A549 (cell line): ENCODE results near the gene FREY1. TPM values are rescaled to one million over a fixed set of nuclear protein-coding genes. Genes with fewer than 3 reads are reported as not detected.

Experiments used
- ATAC-seq, 2 experiments: fragments of 200-7000 bp in 1 of 2; fragments of >200 bp in 1 of 2; cut with Nextera tagmentation in 1 of 2; cut with Tn5 transposase in 1 of 2; 3 replicates each; pipeline versions ENCODE4 v1.8.0 to v1.9.1; 2018 to 2020; ENCODE audit warnings: mild to moderate bottlenecking in 1 of 2, moderate library complexity in 1 of 2
- CTCF ChIA-PET: fragments of 300-600 bp; sonication (Branson Sonifier 250); formaldehyde crosslinking; extraction: SDS; loops from one replicate; lab custom pipeline; 2021; ENCODE audit warnings: antibody characterized with exemption, inconsistent platforms; lab: Yijun Ruan, JAX
- POLR2A ChIA-PET: fragments of 350-600 bp; formaldehyde crosslinking; extraction: SDS; loops from one replicate; lab custom pipeline; 2021; ENCODE audit warnings: antibody characterized with exemption, inconsistent platforms; lab: Yijun Ruan, JAX
- DNase-seq, 2 experiments: peaks; one replicate each; pipeline versions ENCODE4 v3.0.0 to v3.0.0-alpha.2; 2011 to 2016; ENCODE audit warnings: low read depth in 1 of 2, low spot score in 1 of 2
- FAIRE-seq: peaks from 2 replicates; lab custom pipeline; 2011; peaks lifted over from hg19 to GRCh38; lab: Jason Lieb, UNC
- H3K27ac ChIP-seq, 2 experiments: fragments of >200 bp; sonication (Bioruptor Twin); formaldehyde crosslinking; 3 replicates each; pipeline ENCODE4 v1.5.1; 2016 to 2017
- H3K4me1 ChIP-seq: fragments of >200 bp; sonication (Bioruptor Twin); formaldehyde crosslinking; 3 replicates; pipeline ENCODE4 v1.6.1; 2016
- H3K4me2 ChIP-seq: fragments of >200 bp; sonication (Bioruptor Twin); formaldehyde crosslinking; 3 replicates; pipeline ENCODE4 v1.6.1; 2016
- H3K4me3 ChIP-seq: fragments of >200 bp; sonication (Bioruptor Twin); formaldehyde crosslinking; 3 replicates; pipeline ENCODE4 v1.5.1; 2016
- H3K9me3 ChIP-seq: fragments of >200 bp; sonication (Bioruptor Twin); formaldehyde crosslinking; 3 replicates; pipeline ENCODE4 v1.6.1; 2016
- ATOH8 ChIP-seq: fragments of 250-450 bp; sonication (Bioruptor Pico); IDR thresholded peaks from 2 replicates; pipeline ENCODE4 v1.5.0; 2020; ENCODE audit warnings: low read depth, mild to moderate bottlenecking, moderate library complexity
- FOSB ChIP-seq: fragments of 250-450 bp; sonication (Bioruptor Pico); IDR thresholded peaks from 2 replicates; pipeline ENCODE4 v1.5.0; 2020; ENCODE audit warnings: mild to moderate bottlenecking, moderate library complexity
- HDAC2 ChIP-seq: fragments of 200-600 bp; sonication (generic); IDR thresholded peaks from 2 replicates; pipeline ENCODE4 v1.6.1; 2016
- HEYL ChIP-seq: fragments of 250-450 bp; sonication (Bioruptor Pico); IDR thresholded peaks from 2 replicates; pipeline ENCODE4 v1.8.0; 2021; ENCODE audit warnings: mild to moderate bottlenecking, moderate library complexity
- HOXA7 ChIP-seq: fragments of 250-450 bp; sonication (Bioruptor Pico); IDR thresholded peaks from 2 replicates; pipeline ENCODE4 v1.5.0; 2020; ENCODE audit warnings: mild to moderate bottlenecking, moderate library complexity
- HOXB13 ChIP-seq: fragments of 250-450 bp; sonication (Bioruptor Pico); IDR thresholded peaks from 2 replicates; pipeline ENCODE4 v1.5.0; 2020; ENCODE audit warnings: low read depth, mild to moderate bottlenecking, moderate library complexity
- HOXB5 ChIP-seq: fragments of 250-450 bp; sonication (Bioruptor Pico); IDR thresholded peaks from 2 replicates; pipeline ENCODE4 v1.5.0; 2020; ENCODE audit warnings: mild to moderate bottlenecking, moderate library complexity
- JUN ChIP-seq, 2 experiments: fragments of >200 bp; sonication (Bioruptor Twin); formaldehyde crosslinking; IDR thresholded peaks; 2 replicates in 1 of 2; 3 replicates in 1 of 2; pipeline ENCODE4 v1.6.1; 2016 to 2017
- JUNB ChIP-seq: fragments of >200 bp; sonication (Bioruptor Twin); formaldehyde crosslinking; IDR thresholded peaks from 2 replicates; pipeline ENCODE4 v1.6.1; 2016
- KDM1A ChIP-seq: fragments of 200-600 bp; sonication (generic); IDR thresholded peaks from 2 replicates; pipeline ENCODE4 v1.6.1; 2016; ENCODE audit warnings: low read depth, mild to moderate bottlenecking
- KDM5A ChIP-seq: fragments of 200-600 bp; sonication (generic); IDR thresholded peaks from 2 replicates; pipeline ENCODE4 v1.6.1; 2016; ENCODE audit warnings: antibody characterized with exemption, mild to moderate bottlenecking
- MAZ ChIP-seq: fragments of 150-350 bp; IDR thresholded peaks from 2 replicates; pipeline ENCODE4 v1.6.1; 2014; ENCODE audit warnings: antibody characterized with exemption, low read depth, low read length, borderline replicate concordance
- PBX3 ChIP-seq: IDR thresholded peaks from 2 replicates; pipeline ENCODE4 v1.6.1; 2012
- PHF8 ChIP-seq: fragments of 200-600 bp; sonication (generic); IDR thresholded peaks from 2 replicates; pipeline ENCODE4 v1.6.1; 2016; ENCODE audit warnings: low read depth, mild to moderate bottlenecking, antibody characterized with exemption, moderate library complexity, borderline replicate concordance
- RCOR1 ChIP-seq: fragments of 150-350 bp; IDR thresholded peaks from 2 replicates; pipeline ENCODE4 v1.6.1; 2014; ENCODE audit warnings: antibody characterized with exemption, low read length, low read depth
- RNF2 ChIP-seq: fragments of 200-600 bp; sonication (generic); IDR thresholded peaks from 2 replicates; pipeline ENCODE4 v1.6.1; 2016; ENCODE audit warnings: low read depth, mild to moderate bottlenecking, antibody characterized with exemption, moderate library complexity, borderline replicate concordance
- TFCP2L1 ChIP-seq: fragments of 250-450 bp; sonication (Bioruptor Pico); IDR thresholded peaks from 2 replicates; pipeline ENCODE4 v1.5.0; 2021; ENCODE audit warnings: mild to moderate bottlenecking
- TP53 ChIP-seq: fragments of 250-450 bp; sonication (Bioruptor Pico); IDR thresholded peaks from 2 replicates; pipeline ENCODE4 v1.5.0; 2021; ENCODE audit warnings: mild to moderate bottlenecking, moderate library complexity
- USF2 ChIP-seq: fragments of 450-650 bp; IDR thresholded peaks from 2 replicates; pipeline ENCODE4 v1.6.1; 2014; ENCODE audit warnings: antibody characterized with exemption
- ZC3H11A ChIP-seq: fragments of 450-650 bp; IDR thresholded peaks from 2 replicates; pipeline ENCODE4 v1.6.1; 2014; ENCODE audit warnings: antibody characterized with exemption, mild to moderate bottlenecking
- ZFP36 ChIP-seq: fragments of 450-650 bp; IDR thresholded peaks from 2 replicates; pipeline ENCODE4 v1.6.1; 2014; ENCODE audit warnings: borderline replicate concordance; ENCODE audit not compliant: partially characterized antibody
- ZSCAN20 ChIP-seq: fragments of 250-450 bp; sonication (Bioruptor Pico); IDR thresholded peaks from 2 replicates; pipeline ENCODE4 v1.8.0; 2022; ENCODE audit warnings: mild to moderate bottlenecking, moderate library complexity
- WGBS: methylation state at CpG from one replicate; pipeline ENCODE4 v1.1.6; 2017; ENCODE audit errors: missing lambda C conversion rate; 5-methylcytosine and 5-hydroxymethylcytosine counted together
- polyA plus RNA-seq, 4 experiments: library from polyadenylated mRNA; depleted of rRNA in 3 of 4; stranded (reverse); fragments of >200 nt; fragmentation: RNase III in 1 of 4; extraction: RNeasy Plus Mini Kit Qiagen cat#74134 plus additional on column Dnase treatment in 1 of 4; gene quantifications; 2 replicates in 3 of 4; 3 replicates in 1 of 4; pipeline ENCODE4 v1.2.3, GENCODE V29; 2011 to 2017

FREY1 gene
- polyA plus RNA-seq, 2 of the 4 experiments (the other 2 are of a cell fraction): 0.17 to 0.21 TPM

DNA sequence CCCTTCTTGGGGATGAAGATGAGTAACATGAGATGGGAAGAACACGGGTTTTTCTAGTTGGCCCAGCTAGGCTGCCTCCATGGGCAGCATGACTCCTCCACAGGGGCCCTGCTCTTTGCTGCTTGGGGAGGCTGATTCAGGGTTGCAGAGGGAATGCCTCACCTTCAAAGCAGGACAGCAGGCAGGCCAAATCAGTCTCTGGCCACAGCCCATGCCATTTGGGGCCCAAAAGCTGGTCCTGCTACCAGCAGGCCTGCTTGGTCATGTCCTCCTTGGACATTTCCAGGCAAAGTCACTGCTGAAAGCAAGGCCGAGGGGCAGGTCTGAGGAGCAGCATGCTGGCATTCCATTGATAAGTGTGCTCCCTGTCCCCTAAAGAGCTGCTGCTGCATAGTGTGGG lies 35.4 kb downstream of the FREY1 start:
- Histone ChIP-seq H3K4me2 (no peak overlapping the region), H3K27ac (no peak overlapping the region), H3K4me1 (no peaks in the 10 kb centered on the region), H3K4me3 (no peak overlapping the region), H3K9me3 (no peaks in the 10 kb centered on the region)
- WGBS: 51% methylated on average over 2 of the region's 2 CpGs
- FAIRE-seq (no peak), DNase-seq (no peak), ATAC-seq (no peak)
- TF ChIP-seq ZSCAN20 (CRISPR knock-in tag) (no peak), TFCP2L1 (CRISPR knock-in tag) (no peak), MAZ (no peak), JUN (IDR thresholded peaks at IDR 0.05) (no peak), KDM5A (no peak), HEYL (no peak), ZFP36 (no peak), ATOH8 (CRISPR knock-in tag) (no peak), ZC3H11A (no peak), RCOR1 (no peak), HOXB13 (no peak), TP53 (no peak), PBX3 (no peak), RNF2 (no peak), JUNB (no peak), PHF8 (no peak), USF2 (no peak), KDM1A (no peak), HOXA7 (CRISPR knock-in tag) (no peak), HDAC2 (no peak)
- CTCF ChIA-PET: interaction anchor here (0.9 to 5.5 kb wide), 14 partner anchors 11 to 135 kb away, joined by 3 to 67 read pairs (median 8); no protein-coding TSS in a partner anchor
- POLR2A ChIA-PET: no interaction called here

GRCh38 chr11:45870706-45871105 lies 36.4 kb downstream of the FREY1 start:
- H3K9me3 ChIP-seq: no peaks in the 10 kb centered on the region
- CTCF ChIA-PET: interaction anchor here (0.6 to 5.5 kb wide), 7 partner anchors 12 to 99 kb away, joined by 3 to 67 read pairs (median 4); no protein-coding TSS in a partner anchor
- H3K4me1 ChIP-seq: no peaks in the 10 kb centered on the region
- no peak for DNase-seq
- no peak overlapping the region for H3K4me2 ChIP-seq
- no peak overlapping the region for H3K27ac ChIP-seq
- FAIRE-seq: no peak
- POLR2A ChIA-PET: no interaction called here
- no peak for ATAC-seq
- WGBS: 73% methylated on average over 4 of the region's 4 CpGs
- TF ChIP-seq RCOR1: no peak
- TF ChIP-seq HOXB13: no peak
- TF ChIP-seq HDAC2: no peak
- no peak for TF ChIP-seq HOXB5 (CRISPR knock-in tag)
- H3K4me3 ChIP-seq: no peak overlapping the region

DNA sequence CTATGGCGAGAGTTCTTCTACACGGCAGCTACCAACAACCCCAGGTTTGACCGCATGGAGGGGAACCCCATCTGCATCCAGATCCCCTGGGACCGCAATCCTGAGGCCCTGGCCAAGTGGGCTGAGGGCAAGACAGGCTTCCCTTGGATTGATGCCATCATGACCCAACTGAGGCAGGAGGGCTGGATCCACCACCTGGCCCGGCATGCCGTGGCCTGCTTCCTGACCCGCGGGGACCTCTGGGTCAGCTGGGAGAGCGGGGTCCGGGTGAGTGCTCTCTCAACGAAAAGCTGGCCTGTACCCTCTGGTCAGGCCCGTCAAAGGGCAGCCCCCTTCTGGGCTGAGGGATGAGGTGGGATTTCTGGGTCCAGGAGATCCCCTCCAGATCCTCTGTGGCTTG lies 37.5 kb downstream of the FREY1 start:
- no peak for FAIRE-seq
- 79% methylated on average over 9 of the region's 12 CpGs for WGBS
- H3K4me1 ChIP-seq: no peaks in the 10 kb centered on the region
- H3K27ac ChIP-seq: no peak overlapping the region
- no peak overlapping the region for H3K4me3 ChIP-seq
- TF ChIP-seq FOSB (CRISPR knock-in tag): no peak
- ATAC-seq: no peak
- no peak overlapping the region for H3K4me2 ChIP-seq
- POLR2A ChIA-PET: no interaction called here
- no peaks in the 10 kb centered on the region for H3K9me3 ChIP-seq
- DNase-seq: no peak
- CTCF ChIA-PET: interaction anchor here (1.4 kb wide), 1 partner anchor 28 kb away, joined by 3 read pairs; no protein-coding TSS in a partner anchor
